Uterus (tissue), 2 donors: ENCODE measurements around the gene ARHGEF16.

ENCODE experiments used
- POLR2A ChIP-seq, 2 donors: fragments of 450-650 bp; IDR thresholded peaks; one replicate each; pipeline ENCODE4 v1.6.1; 2016; ENCODE audit warnings: antibody characterized with exemption in 2 of 2, mild to moderate bottlenecking in 1 of 2, moderate library complexity in 1 of 2
- TF ChIP-seq, protein P1 (sequence below), 4 experiments: fragments of 200-600 bp in 2 of 4; fragments of 450-650 bp in 2 of 4; sonication (generic) in 2 of 4; IDR thresholded peaks; one replicate each; pipeline ENCODE4 v1.5.1; 2016 to 2019; ENCODE audit warnings: antibody characterized with exemption in 4 of 4, mild to moderate bottlenecking in 2 of 4, moderate library complexity in 1 of 4

DNA sequence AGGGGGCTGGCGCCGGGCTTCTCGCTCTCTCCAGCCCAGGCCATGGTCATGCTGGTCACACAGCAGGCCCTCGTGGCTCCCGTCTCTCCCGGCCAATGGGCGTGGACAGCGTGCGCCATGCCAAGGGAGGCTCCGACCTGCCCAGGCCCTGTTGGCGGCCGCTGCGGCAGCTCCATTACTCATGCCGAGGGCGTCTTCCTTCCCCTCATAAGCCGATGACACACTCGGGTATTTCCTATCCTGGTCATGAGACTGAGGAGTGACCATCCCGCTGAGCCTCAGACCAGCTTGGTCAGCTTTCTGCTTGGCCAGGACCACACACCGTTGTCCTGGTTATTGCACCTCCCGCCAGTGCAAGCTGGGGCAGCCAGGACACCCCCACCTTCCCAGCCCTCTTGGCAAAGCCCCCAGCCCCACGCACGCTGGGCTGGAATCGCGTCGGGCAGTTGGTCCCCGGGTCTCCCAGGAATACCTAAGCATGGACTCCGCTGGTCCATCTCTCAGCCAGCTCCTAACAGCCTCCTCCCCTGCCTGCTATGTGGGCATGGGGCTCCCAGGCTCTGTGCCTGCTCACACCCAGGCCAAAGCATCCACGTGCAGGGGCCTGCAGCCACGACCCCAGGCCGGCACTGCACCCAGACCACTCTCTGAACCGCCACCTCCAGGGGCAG lies 49.8 kb downstream of the ARHGEF16 start:
- TF ChIP-seq, protein P1, sequence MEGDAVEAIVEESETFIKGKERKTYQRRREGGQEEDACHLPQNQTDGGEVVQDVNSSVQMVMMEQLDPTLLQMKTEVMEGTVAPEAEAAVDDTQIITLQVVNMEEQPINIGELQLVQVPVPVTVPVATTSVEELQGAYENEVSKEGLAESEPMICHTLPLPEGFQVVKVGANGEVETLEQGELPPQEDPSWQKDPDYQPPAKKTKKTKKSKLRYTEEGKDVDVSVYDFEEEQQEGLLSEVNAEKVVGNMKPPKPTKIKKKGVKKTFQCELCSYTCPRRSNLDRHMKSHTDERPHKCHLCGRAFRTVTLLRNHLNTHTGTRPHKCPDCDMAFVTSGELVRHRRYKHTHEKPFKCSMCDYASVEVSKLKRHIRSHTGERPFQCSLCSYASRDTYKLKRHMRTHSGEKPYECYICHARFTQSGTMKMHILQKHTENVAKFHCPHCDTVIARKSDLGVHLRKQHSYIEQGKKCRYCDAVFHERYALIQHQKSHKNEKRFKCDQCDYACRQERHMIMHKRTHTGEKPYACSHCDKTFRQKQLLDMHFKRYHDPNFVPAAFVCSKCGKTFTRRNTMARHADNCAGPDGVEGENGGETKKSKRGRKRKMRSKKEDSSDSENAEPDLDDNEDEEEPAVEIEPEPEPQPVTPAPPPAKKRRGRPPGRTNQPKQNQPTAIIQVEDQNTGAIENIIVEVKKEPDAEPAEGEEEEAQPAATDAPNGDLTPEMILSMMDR (IDR thresholded peaks at IDR 0.05), result no peak
- no peak for TF ChIP-seq POLR2A (IDR thresholded peaks at IDR 0.05)
